Caco-2 (cell line): ENCODE measurements around the gene FUT7. TPM values are rescaled to one million over a fixed set of nuclear protein-coding genes. Genes with fewer than 3 reads are reported as not detected.

Experiments
- BruUV-seq: library from RNA; stranded (reverse); fragments of 400-500 nt; replicated peaks from 2 replicates; lab custom pipeline; 2021; lab: Mats Ljungman, UMichigan
- CTCF ChIA-PET: fragments of 300-600 bp; sonication (Branson Sonifier 250); formaldehyde crosslinking; loops from one replicate; lab custom pipeline; 2022; ENCODE audit warnings: antibody characterized with exemption; lab: Charles Lee
- POLR2A ChIA-PET: fragments of 300-600 bp; sonication (Branson Sonifier 250); formaldehyde crosslinking; loops from one replicate; lab custom pipeline; 2022; ENCODE audit warnings: antibody characterized with exemption; lab: Charles Lee
- DNase-seq, 2 experiments: peaks; one replicate each; pipeline versions ENCODE4 v3.0.0 to v3.0.0-alpha.2; 2020 to 2022
- H3K27me3 ChIP-seq: replicated peaks from 2 replicates; pipeline ENCODE4 v1.6.0; 2011; ENCODE audit warnings: low read length; ENCODE audit not compliant: control insufficient read depth, insufficient read depth
- H3K36me3 ChIP-seq: 2 replicates; pipeline ENCODE4 v1.5.1; 2011; ENCODE audit warnings: low read length; ENCODE audit not compliant: control insufficient read depth, insufficient read depth
- H3K4me1 ChIP-seq: fragments of 250-450 bp; sonication (Bioruptor Pico); 2 replicates; pipeline ENCODE4 v1.5.1; 2020; ENCODE audit warnings: mild to moderate bottlenecking
- H3K4me3 ChIP-seq: 2 replicates; pipeline ENCODE4 v1.5.1; 2011; ENCODE audit warnings: low read depth, mild to moderate bottlenecking, control low read depth, low read length
- H3K9me3 ChIP-seq: fragments of 250-450 bp; sonication (Bioruptor Pico); 2 replicates; pipeline ENCODE4 v1.5.1; 2020; ENCODE audit warnings: mild to moderate bottlenecking, moderate library complexity
- H3K27ac Mint-ChIP-seq: one replicate; pipeline ENCODE4 v1.8.0; 2022; ENCODE audit warnings: mixed read lengths; ENCODE audit not compliant: unreplicated experiment
- H3K27me3 Mint-ChIP-seq: one replicate; pipeline ENCODE4 v1.8.0; 2022; ENCODE audit warnings: mixed read lengths; ENCODE audit not compliant: insufficient read depth, unreplicated experiment
- H3K36me3 Mint-ChIP-seq: one replicate; pipeline ENCODE4 v1.8.0; 2022; ENCODE audit warnings: mild to moderate bottlenecking, mixed read lengths; ENCODE audit not compliant: insufficient read depth, unreplicated experiment
- H3K4me1 Mint-ChIP-seq: one replicate; pipeline ENCODE4 v1.8.0; 2022; ENCODE audit warnings: low read depth, mixed read lengths; ENCODE audit not compliant: unreplicated experiment
- H3K4me3 Mint-ChIP-seq: one replicate; pipeline ENCODE4 v1.8.0; 2022; ENCODE audit warnings: mild to moderate bottlenecking, moderate library complexity, mixed read lengths; ENCODE audit not compliant: unreplicated experiment
- H3K9me3 Mint-ChIP-seq: one replicate; pipeline ENCODE4 v1.8.0; 2022; ENCODE audit warnings: mixed read lengths; ENCODE audit not compliant: unreplicated experiment
- CTCF ChIP-seq, 2 experiments: fragments of 200-600 bp in 1 of 2; IDR thresholded peaks; 1 replicate in 1 of 2; 2 replicates in 1 of 2; pipeline versions ENCODE4 v1.5.1 to v1.8.0; 2011 to 2022; ENCODE audit warnings: antibody characterized with exemption in 1 of 2, control low read depth in 1 of 2, inconsistent platforms in 1 of 2, low read depth in 1 of 2, low read length in 1 of 2, mild to moderate bottlenecking in 1 of 2, moderate library complexity in 1 of 2; ENCODE audit not compliant: insufficient read depth in 1 of 2, severe bottlenecking in 1 of 2, unreplicated experiment in 1 of 2
- intact Hi-C: fragments of 100-400 bp; cut with micrococcal nuclease; formaldehyde crosslinking; loops from one replicate; pipeline ENCODE4 v1.10.0; 2022; ENCODE audit not compliant: unreplicated experiment
- total RNA-seq: library from RNA; stranded (reverse); gene quantifications from 2 replicates; pipeline ENCODE4 v1.2.3, GENCODE V29; 2022

FUT7 gene
- total RNA-seq, 1 experiment from 2014 or later: not detected

DNA sequence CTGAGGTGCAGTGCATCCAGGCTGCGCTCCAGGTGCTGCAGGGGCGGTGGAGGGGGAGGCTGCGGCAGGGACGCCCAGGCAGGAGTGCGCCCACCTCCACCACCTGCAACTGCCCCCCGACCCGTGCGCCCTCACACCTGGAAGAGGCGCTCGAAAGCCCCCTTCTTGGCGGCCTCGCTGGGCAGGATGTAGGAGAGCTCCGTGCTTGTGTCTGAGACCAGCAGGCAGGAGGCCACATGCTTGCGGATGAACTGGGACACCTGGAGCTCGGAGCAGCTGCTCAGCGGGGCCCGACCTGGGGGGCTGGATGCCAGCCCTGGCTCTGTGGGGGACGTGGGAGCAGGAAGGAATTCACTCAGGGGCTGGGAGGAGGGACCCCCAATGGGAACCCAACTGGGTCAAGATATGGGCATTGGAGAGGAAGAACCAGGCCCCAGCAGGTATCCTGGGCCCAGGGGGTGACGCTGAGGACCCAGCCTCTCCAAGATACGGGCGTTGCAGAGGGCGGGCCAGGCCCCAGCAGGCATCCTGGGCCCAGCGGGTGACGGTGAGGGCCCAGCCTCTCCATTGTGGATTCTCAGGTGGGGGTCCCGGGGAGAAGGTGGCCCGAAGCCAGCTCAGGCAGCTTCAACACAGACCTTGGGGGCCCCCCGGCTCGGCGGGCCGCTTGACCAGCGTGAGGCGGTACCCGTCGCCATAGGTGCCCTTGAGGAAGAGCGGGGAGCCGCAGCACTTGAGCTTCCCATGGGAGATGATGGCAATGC is 16.9 kb downstream of the FUT7 start:
- no peak for TF ChIP-seq CTCF (IDR thresholded peaks at IDR 0.05; ENCODE audit: insufficient read depth in 1 of 2, low read depth in 1 of 2, low read length in 1 of 2, severe bottlenecking in 1 of 2, unreplicated experiment in 1 of 2)
- H3K4me3 Mint-ChIP-seq: no peak overlapping the region
- H3K27me3 Mint-ChIP-seq: no peaks in the 10 kb centered on the region
- no peaks in the 10 kb centered on the region; the same call in 1 of the 2 replicates for H3K36me3 ChIP-seq
- H3K9me3 ChIP-seq: no peaks in the 10 kb centered on the region
- DNase-seq: no peak
- POLR2A ChIA-PET: no interaction called here
- H3K36me3 Mint-ChIP-seq: peaks cover 5% of the 10 kb centered on the region
- no peak overlapping the region for H3K4me3 ChIP-seq
- H3K27me3 ChIP-seq: no peaks in the 10 kb centered on the region
- intact Hi-C loops: no loop called here
- no peaks in the 10 kb centered on the region for H3K4me1 ChIP-seq
- CTCF ChIA-PET: no interaction called here
- no peaks in the 10 kb centered on the region for H3K9me3 Mint-ChIP-seq
- no TSS peak for BruUV-seq
- H3K27ac Mint-ChIP-seq: no peak overlapping the region
- H3K4me1 Mint-ChIP-seq: no peaks in the 10 kb centered on the region

DNA sequence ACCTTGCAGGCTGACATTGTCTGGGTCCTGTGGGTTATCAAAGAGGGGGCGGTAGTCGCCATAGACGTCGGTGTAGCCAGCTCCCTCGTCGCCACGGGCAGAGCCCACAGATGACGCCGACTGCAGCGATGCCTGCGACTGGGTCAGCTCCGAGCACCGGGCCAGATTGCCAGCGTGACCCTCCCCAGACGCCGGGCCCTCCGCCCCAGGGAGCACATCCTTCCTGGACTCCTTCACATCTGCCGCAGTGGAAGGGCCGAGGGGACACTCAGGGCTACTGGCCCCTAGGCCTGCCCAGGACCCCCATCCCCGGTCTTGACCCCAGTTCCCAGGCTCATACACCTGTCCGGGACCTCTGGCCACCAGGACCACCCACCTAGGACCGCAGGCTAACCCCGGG is 17.7 kb downstream of the FUT7 start:
- Histone ChIP-seq H3K4me1 (no peaks in the 10 kb centered on the region), H3K4me3 (no peak overlapping the region), H3K36me3 (no peaks in the 10 kb centered on the region; the same call in 1 of the 2 replicates), H3K27me3 (no peaks in the 10 kb centered on the region), H3K9me3 (no peaks in the 10 kb centered on the region)
- H3K4me1 Mint-ChIP-seq: no peaks in the 10 kb centered on the region
- intact Hi-C loops: no loop called here
- DNase-seq: no peak
- TF ChIP-seq CTCF (IDR thresholded peaks at IDR 0.05; ENCODE audit: insufficient read depth in 1 of 2, low read depth in 1 of 2, low read length in 1 of 2, severe bottlenecking in 1 of 2, unreplicated experiment in 1 of 2): no peak
- H3K9me3 Mint-ChIP-seq: no peaks in the 10 kb centered on the region
- H3K36me3 Mint-ChIP-seq: no peaks in the 10 kb centered on the region
- no TSS peak for BruUV-seq
- ChIA-PET POLR2A (no interaction called here), CTCF (no interaction called here)
- no peak overlapping the region for H3K4me3 Mint-ChIP-seq
- H3K27me3 Mint-ChIP-seq: no peaks in the 10 kb centered on the region
- H3K27ac Mint-ChIP-seq: no peak overlapping the region

DNA sequence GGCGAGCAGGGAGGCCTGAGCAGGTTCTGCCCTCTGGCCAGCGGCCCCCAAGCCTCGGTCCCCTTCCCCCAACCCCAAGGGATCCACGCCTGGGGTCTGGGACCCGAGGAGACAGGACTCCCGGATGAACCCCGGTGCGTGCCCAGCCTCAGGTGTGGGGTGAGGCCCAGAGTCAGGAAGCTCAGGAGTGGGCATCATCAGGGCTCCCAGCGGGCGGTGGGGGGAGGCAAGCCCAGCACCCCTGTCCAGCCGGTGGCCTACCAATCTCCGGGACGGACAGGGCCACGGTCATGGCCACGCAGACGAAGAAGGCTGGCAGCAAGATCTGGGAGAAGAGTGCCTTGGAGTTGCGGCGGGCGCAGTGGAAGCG is 18.3 kb downstream of the FUT7 start:
- Mint-ChIP-seq H3K4me3 (no peak overlapping the region), H3K9me3 (no peaks in the 10 kb centered on the region), H3K4me1 (no peaks in the 10 kb centered on the region), H3K36me3 (no peaks in the 10 kb centered on the region), H3K27ac (no peak overlapping the region), H3K27me3 (no peaks in the 10 kb centered on the region)
- Histone ChIP-seq H3K9me3 (no peaks in the 10 kb centered on the region), H3K4me1 (no peaks in the 10 kb centered on the region), H3K36me3 (no peaks in the 10 kb centered on the region; the same call in 1 of the 2 replicates), H3K27me3 (no peaks in the 10 kb centered on the region), H3K4me3 (no peak overlapping the region)
- DNase-seq: no peak
- intact Hi-C loops: no loop called here
- ChIA-PET POLR2A (no interaction called here), CTCF (no interaction called here)
- no peak for TF ChIP-seq CTCF (IDR thresholded peaks at IDR 0.05; ENCODE audit: insufficient read depth in 1 of 2, low read depth in 1 of 2, low read length in 1 of 2, severe bottlenecking in 1 of 2, unreplicated experiment in 1 of 2)
- no TSS peak for BruUV-seq
